Measurements from ENCODE around the gene KICS2. TPM values are rescaled to one million over a fixed set of nuclear protein-coding genes. Genes with fewer than 3 reads are reported as not detected.

Gene KICS2
- total RNA-seq, 1 experiment from 2014 or later, result 9.7 TPM

DNA sequence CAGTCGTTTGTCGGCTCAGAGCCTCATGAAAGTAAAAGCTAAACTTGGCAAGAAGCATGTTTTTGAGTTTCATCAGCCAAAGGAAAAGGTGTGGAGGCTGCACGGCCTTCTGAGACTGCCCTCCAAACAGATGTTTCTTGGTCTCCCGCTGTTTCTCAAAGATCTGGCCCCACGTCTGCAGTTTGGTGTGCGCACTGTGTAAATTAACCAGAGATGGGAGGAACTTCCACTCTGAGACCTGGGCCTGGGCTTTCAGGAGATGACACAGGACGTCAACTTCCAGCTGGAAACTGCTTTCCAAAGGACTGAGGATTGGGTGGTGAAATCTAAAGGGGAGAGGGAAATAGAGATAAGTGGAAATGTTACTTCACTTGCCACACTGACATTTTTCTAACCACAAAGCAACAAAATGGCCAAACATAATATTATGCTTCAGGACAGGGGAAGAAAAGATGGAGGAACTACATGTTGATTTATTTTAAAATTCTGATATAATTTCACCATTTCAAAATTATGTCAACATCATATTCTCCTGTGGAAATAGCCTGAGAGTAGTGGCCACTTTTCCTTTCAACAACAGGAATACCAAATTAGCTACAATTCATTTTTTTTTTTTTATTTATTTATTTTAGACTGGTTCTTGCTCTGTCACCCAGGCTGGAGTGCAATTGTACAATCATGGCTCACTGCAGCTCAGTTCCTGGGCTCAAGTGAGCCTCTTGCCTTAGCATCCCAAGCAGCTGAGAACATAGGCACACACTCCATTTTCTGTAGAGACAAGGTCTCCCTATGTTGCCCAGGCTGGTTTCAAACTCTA lies 27.6 kb downstream of the KICS2 start:
- no peaks in the 10 kb centered on the region; the same call in 1 of the 2 replicates for H3K9me3 ChIP-seq (replicated peaks)
- H3K27ac ChIP-seq, result no peak overlapping the region
- no peaks in the 10 kb centered on the region for H3K4me1 ChIP-seq
- no peak overlapping the region for H3K4me3 ChIP-seq
- no peaks in the 10 kb centered on the region for H3K36me3 ChIP-seq
- no peak for DNase-seq
- no peaks in the 10 kb centered on the region for H3K27me3 ChIP-seq

- no peak for DNase-seq
- no peak overlapping the region for H3K4me3 ChIP-seq
- H3K27me3 ChIP-seq, result no peaks in the 10 kb centered on the region
- H3K4me1 ChIP-seq, result no peaks in the 10 kb centered on the region
- no peaks in the 10 kb centered on the region; the same call in 1 of the 2 replicates for H3K9me3 ChIP-seq (replicated peaks)
- no peaks in the 10 kb centered on the region for H3K36me3 ChIP-seq
- no peak overlapping the region for H3K27ac ChIP-seq
Measured at GRCh38 chr12:64193931-64194330, 28.2 kb downstream of the KICS2 start.

DNA sequence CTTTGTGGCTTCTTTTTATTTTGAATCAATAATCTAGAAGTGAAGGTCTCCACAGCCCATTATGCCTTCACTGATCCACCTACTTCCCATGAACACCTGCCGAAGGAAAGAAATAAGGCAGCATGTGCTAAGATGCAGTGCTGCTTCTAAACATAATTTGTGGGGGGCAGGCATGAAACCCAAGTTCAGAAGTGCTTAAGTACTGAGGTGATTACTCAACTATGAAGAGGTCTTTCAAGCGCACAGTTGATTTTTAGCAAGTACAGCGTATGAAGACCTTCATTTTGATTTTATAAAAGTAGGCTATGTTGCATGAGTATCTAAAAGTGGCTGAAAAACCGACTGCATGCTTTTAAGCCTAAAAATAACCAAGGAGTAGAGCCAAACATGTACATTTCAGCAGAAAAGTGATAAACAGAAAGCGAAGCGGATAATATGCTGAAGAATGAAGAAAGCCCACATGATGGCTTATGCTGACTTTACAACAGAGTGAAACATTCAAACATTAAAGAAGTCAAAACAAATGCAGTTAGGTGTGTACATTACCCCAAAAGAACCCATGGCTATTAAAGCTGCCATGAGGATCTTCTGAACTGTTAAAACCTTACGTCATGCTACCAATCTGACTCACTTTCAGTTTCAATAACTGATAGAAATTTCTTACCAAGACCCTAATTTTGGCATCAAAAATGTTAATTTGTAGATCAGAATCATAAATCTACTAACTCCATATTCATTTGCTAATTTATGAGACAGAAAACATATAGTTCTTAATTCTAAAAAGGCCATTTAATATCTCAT lies 29.3 kb downstream of the KICS2 start:
- Histone ChIP-seq H3K9me3 (replicated peaks) (no peaks in the 10 kb centered on the region; the same call in 1 of the 2 replicates), H3K4me1 (no peaks in the 10 kb centered on the region), H3K36me3 (no peaks in the 10 kb centered on the region), H3K27me3 (no peaks in the 10 kb centered on the region), H3K4me3 (no peak overlapping the region), H3K27ac (no peak overlapping the region)
- no peak for DNase-seq

DNA sequence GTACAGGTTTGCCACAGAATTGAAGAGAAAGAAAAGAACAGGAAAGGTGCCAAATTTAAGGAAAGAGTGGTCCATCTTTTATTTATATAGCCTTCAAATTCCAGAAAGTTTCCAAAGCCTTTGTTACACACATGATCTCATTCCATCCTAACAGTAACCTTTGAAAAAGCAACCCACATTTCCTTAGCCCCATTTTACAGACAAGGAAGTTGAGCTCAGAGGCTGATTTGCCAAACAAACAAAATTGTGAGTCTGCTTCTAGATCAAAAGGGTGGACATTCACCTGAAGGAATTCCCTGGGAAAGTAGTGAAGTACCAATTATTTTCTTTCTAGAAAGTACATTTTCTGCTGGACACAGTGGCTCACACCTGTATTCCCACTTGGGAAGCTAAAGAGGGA lies 32.0 kb downstream of the KICS2 start:
- Histone ChIP-seq H3K36me3 (no peaks in the 10 kb centered on the region), H3K27me3 (no peaks in the 10 kb centered on the region), H3K27ac (no peak overlapping the region), H3K4me3 (no peak overlapping the region), H3K9me3 (replicated peaks) (no peaks in the 10 kb centered on the region; the same call in 1 of the 2 replicates), H3K4me1 (peaks cover 5% of the 10 kb centered on the region; the same call in 1 of the 2 replicates)
- no peak for DNase-seq

GRCh38 chr12:64189530-64189929 lies 32.6 kb downstream of the KICS2 start:
- H3K4me1 ChIP-seq, result peaks cover 8% of the 10 kb centered on the region
- no peak overlapping the region for H3K4me3 ChIP-seq
- DNase-seq, result no peak
- no peaks in the 10 kb centered on the region; the same call in 1 of the 2 replicates for H3K9me3 ChIP-seq (replicated peaks)
- no peaks in the 10 kb centered on the region for H3K27me3 ChIP-seq
- no peaks in the 10 kb centered on the region for H3K36me3 ChIP-seq
- H3K27ac ChIP-seq, result no peak overlapping the region

- no peaks in the 10 kb centered on the region for H3K36me3 ChIP-seq
- no peak overlapping the region for H3K4me3 ChIP-seq
- peaks cover 3% of the 10 kb centered on the region; the same call in 1 of the 2 replicates for H3K9me3 ChIP-seq (replicated peaks)
- no peak for DNase-seq
- H3K27me3 ChIP-seq, result no peaks in the 10 kb centered on the region
- peaks cover 16% of the 10 kb centered on the region for H3K4me1 ChIP-seq
- H3K27ac ChIP-seq, result no peak overlapping the region
Measured at GRCh38 chr12:64187794-64188193, 34.3 kb downstream of the KICS2 start.

GRCh38 chr12:64187370-64187769 lies 34.7 kb downstream of the KICS2 start:
- H3K27ac ChIP-seq, result no peak overlapping the region
- peaks cover 3% of the 10 kb centered on the region; the same call in 1 of the 2 replicates for H3K9me3 ChIP-seq (replicated peaks)
- no peaks in the 10 kb centered on the region for H3K27me3 ChIP-seq
- DNase-seq, result no peak
- peaks cover 16% of the 10 kb centered on the region for H3K4me1 ChIP-seq
- H3K4me3 ChIP-seq, result no peak overlapping the region
- H3K36me3 ChIP-seq, result no peaks in the 10 kb centered on the region

- no peaks in the 10 kb centered on the region for H3K27me3 ChIP-seq
- no peak for DNase-seq
- no peak overlapping the region for H3K4me3 ChIP-seq
- H3K4me1 ChIP-seq, result peaks cover 19% of the 10 kb centered on the region
- H3K27ac ChIP-seq, result no peak overlapping the region
- no peaks in the 10 kb centered on the region for H3K36me3 ChIP-seq
- peaks cover 3% of the 10 kb centered on the region; the same call in 1 of the 2 replicates for H3K9me3 ChIP-seq (replicated peaks)
Measured at GRCh38 chr12:64186789-64187188, 35.3 kb downstream of the KICS2 start.

DNA sequence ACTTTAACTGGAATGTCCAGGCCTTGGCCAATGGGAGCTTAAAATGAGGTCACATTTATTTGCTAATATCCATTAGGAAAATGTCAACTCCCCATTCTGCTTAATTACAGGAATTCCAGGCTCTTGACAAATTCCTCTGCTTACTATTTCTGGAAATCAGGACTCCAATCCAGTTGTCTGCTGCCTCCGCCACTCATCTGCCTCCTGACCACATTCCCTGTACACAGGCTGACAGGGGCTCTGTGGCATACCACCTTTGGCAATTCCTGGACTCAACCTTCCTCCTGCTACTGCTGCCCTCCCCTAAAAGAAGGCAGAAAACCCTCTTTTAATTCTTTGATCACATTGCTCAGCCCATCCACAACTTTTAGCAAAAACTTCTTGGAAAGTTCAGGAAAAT lies 37.9 kb downstream of the KICS2 start:
- Histone ChIP-seq H3K27me3 (no peaks in the 10 kb centered on the region), H3K36me3 (no peaks in the 10 kb centered on the region), H3K27ac (peak overlapping the region; percentile 26; the same call in 1 of the 2 replicates), H3K4me1 (peaks cover 24% of the 10 kb centered on the region), H3K4me3 (no peak overlapping the region), H3K9me3 (replicated peaks) (0 out of 2 replicates have a peak, but pooled peaks cover 3% of the 10 kb centered on the region)
- DNase-seq, result peak; percentile 60 to 66

DNA sequence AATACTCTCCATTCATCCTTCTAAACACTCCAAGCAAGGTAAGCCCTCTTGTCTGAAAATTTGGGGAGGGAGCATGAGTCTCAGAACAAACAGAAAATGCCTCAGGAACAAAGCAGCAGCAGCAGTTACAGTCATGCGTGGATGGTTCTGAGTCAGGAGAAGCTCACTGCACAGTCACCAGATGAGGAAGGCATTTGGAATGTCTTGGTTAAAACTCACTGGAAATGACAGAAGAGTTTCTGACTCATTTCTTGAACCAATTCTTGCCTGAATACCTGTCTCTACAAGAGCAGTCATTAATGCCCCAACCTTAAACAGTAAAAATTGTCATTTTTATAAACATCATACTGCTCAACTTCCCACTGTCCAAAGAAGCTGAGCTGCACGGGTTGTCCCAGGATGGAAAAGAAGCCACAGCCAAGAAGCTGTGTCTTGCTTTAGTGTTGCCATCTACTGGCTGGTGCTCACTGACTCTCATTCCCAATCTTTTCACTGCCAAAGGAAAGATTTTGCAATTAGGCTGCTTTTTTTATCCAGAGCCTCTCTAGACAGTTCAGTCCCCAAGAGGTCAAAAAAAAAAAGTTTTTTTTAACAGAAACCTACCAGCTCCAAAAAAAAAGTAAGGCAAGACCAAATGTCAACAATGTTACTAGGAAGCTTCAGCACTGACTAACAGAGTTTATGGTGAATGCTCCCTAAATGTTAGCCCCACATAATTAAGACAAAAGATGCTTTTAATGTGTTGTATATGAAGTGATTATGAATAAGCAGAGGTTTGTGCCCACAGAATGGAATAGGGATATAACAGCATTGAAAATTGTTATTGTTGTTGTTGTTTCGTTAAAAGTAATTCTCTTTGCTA lies 40.4 kb downstream of the KICS2 start:
- Histone ChIP-seq H3K27me3 (no peaks in the 10 kb centered on the region), H3K9me3 (replicated peaks) (0 out of 2 replicates have a peak, but pooled peaks cover 3% of the 10 kb centered on the region), H3K4me3 (no peak overlapping the region), H3K4me1 (peaks cover 23% of the 10 kb centered on the region), H3K27ac (no peak overlapping the region; the same call in 1 of the 2 replicates), H3K36me3 (no peaks in the 10 kb centered on the region)
- DNase-seq, result peak; percentile 38 to 71

- DNase-seq, result peak in 1 of 2 experiments; percentile 9
- H3K27ac ChIP-seq, result no peak overlapping the region; the same call in 1 of the 2 replicates
- no peak overlapping the region for H3K4me3 ChIP-seq
- H3K36me3 ChIP-seq, result no peaks in the 10 kb centered on the region
- H3K27me3 ChIP-seq, result no peaks in the 10 kb centered on the region
- H3K9me3 ChIP-seq (replicated peaks), result 0 out of 2 replicates have a peak, but pooled peaks cover 3% of the 10 kb centered on the region
- H3K4me1 ChIP-seq, result peaks cover 23% of the 10 kb centered on the region
Measured at GRCh38 chr12:64180951-64181350, 41.1 kb downstream of the KICS2 start.

GRCh38 chr12:64178122-64178521 lies 44.0 kb downstream of the KICS2 start:
- H3K4me3 ChIP-seq, result no peak overlapping the region
- no peak overlapping the region for H3K27ac ChIP-seq
- no peaks in the 10 kb centered on the region for H3K27me3 ChIP-seq
- peak in 1 of 2 experiments; percentile 11 for DNase-seq
- H3K9me3 ChIP-seq (replicated peaks), result 0 out of 2 replicates have a peak, but pooled peaks cover 3% of the 10 kb centered on the region
- H3K4me1 ChIP-seq, result peaks cover 12% of the 10 kb centered on the region; the same call in 1 of the 2 replicates
- no peaks in the 10 kb centered on the region for H3K36me3 ChIP-seq

DNA sequence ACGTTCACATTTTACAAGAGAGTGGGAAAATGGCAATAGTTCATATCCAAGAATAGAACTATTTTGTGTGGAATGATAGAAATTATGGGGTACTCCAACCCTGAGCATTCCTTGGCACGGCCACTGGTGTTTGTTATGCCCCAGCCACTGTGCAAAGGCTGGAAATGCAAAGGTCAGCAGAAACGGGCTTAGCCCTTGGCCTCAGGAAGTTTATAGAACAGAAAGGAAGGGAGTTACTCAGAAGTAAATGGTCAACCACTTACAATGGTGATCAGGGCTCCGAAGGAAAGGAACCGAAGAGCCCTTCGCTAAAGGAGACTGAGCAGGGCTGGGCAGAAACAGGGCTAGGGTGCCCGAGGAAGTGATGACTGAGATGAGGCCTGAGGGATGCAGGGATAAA lies 45.1 kb downstream of the KICS2 start:
- H3K27ac ChIP-seq, result no peak overlapping the region
- peaks cover 11% of the 10 kb centered on the region; the same call in 1 of the 2 replicates for H3K4me1 ChIP-seq
- no peaks in the 10 kb centered on the region for H3K27me3 ChIP-seq
- no peaks in the 10 kb centered on the region for H3K36me3 ChIP-seq
- no peaks in the 10 kb centered on the region for H3K9me3 ChIP-seq (replicated peaks)
- no peak for DNase-seq
- no peak overlapping the region for H3K4me3 ChIP-seq

All from SJCRH30 (cell line).